ENCODE results near the gene GNL1. TPM values are rescaled to one million over a fixed set of nuclear protein-coding genes. Genes with fewer than 3 reads are reported as not detected.
A peak's percentile ranks its signal among the peaks of the same experiment; 100 is the strongest.
"Not testable (repeated sequence)": the region's sequence is repeated elsewhere in the genome, so short reads cannot be mapped to it uniquely, and the experiment has no call there.

Gene GNL1
- total RNA-seq, 1 experiment from 2014 or later: 101 TPM

GRCh38 chr6:30598912-30599624 lies 42.8 kb upstream of the GNL1 start:
- ChIA-PET CTCF (interaction anchor here (0.7 to 1.3 kb wide), 2 partner anchors 53 to 117 kb away, joined by 3 to 4 read pairs; no protein-coding TSS in a partner anchor), POLR2A (ENCODE audit: low non-redundant PET) (interaction anchor here (0.6 kb wide), 3 partner anchors 29 to 241 kb away, joined by 3 to 5 read pairs (median 4); no protein-coding TSS in a partner anchor)
- no peaks in the 10 kb centered on the region for H3K27me3 ChIP-seq (replicated peaks; ENCODE audit: insufficient read depth, low read depth, low read length, poor library complexity)
- TF ChIP-seq CTCF (conservative IDR thresholded peaks at IDR 0.05; ENCODE audit: low read depth, low read length) (no peak), EZH2 (IDR thresholded peaks at IDR 0.05; ENCODE audit: borderline replicate concordance, low read depth, low read length, poor library complexity, severe bottlenecking) (no peak)
- no TSS peak for BruUV-seq (replicated peaks)
- intact Hi-C loops (cut with micrococcal nuclease; ENCODE audit: unreplicated experiment): loop anchor here (5.0 kb wide), 1 partner anchor 57 kb away; no protein-coding TSS in a partner anchor
- H3K27ac ChIP-seq (ENCODE audit: low read depth, low read length, poor library complexity, severe bottlenecking): no peak overlapping the region
- DNase-seq (ENCODE audit: low spot score): no peak
- peaks cover 52% of the 10 kb centered on the region for H3K36me3 ChIP-seq (ENCODE audit: insufficient read depth, low read length, poor library complexity, severe bottlenecking)
- no peak overlapping the region for H3K4me3 ChIP-seq (ENCODE audit: low read depth, low read length, poor library complexity, severe bottlenecking)
- no peaks in the 10 kb centered on the region for H3K4me1 ChIP-seq (ENCODE audit: insufficient read depth, low read length, poor library complexity, severe bottlenecking)
- no peaks in the 10 kb centered on the region for H3K9me3 ChIP-seq (ENCODE audit: low read depth, low read length, poor library complexity, severe bottlenecking)

- TF ChIP-seq CTCF (conservative IDR thresholded peaks at IDR 0.05; ENCODE audit: low read depth, low read length): peak; percentile 81
- peaks cover 44% of the 10 kb centered on the region for H3K36me3 ChIP-seq (ENCODE audit: insufficient read depth, low read length, poor library complexity, severe bottlenecking)
- peak; percentile 88 for DNase-seq (ENCODE audit: low spot score)
- intact Hi-C loops (cut with micrococcal nuclease; ENCODE audit: unreplicated experiment): loop anchor here (1.0 to 5.0 kb wide), 2 partner anchors 55 to 114 kb away; no protein-coding TSS in a partner anchor
- not testable (repeated sequence) for H3K4me1 ChIP-seq (ENCODE audit: insufficient read depth, low read length, poor library complexity, severe bottlenecking); H3K27me3 ChIP-seq (replicated peaks; ENCODE audit: insufficient read depth, low read depth, low read length, poor library complexity); H3K27ac ChIP-seq (ENCODE audit: low read depth, low read length, poor library complexity, severe bottlenecking); BruUV-seq (replicated peaks); H3K4me3 ChIP-seq (ENCODE audit: low read depth, low read length, poor library complexity, severe bottlenecking); H3K9me3 ChIP-seq (ENCODE audit: low read depth, low read length, poor library complexity, severe bottlenecking)
- ChIA-PET POLR2A (ENCODE audit: low non-redundant PET) (interaction anchor here (0.6 to 0.7 kb wide), 2 partner anchors 55 to 107 kb away, joined by 3 to 28 read pairs; no protein-coding TSS in a partner anchor), CTCF (interaction anchor here (0.7 to 2.0 kb wide), 3 partner anchors 23 to 490 kb away, joined by 4 to 13 read pairs (median 8); no protein-coding TSS in a partner anchor)
These were observed 41.2 kb upstream of the GNL1 start for GRCh38 chr6:30597315-30598144.

- Histone ChIP-seq H3K9me3 (ENCODE audit: low read depth, low read length, poor library complexity, severe bottlenecking) (no peaks in the 10 kb centered on the region), H3K4me3 (ENCODE audit: low read depth, low read length, poor library complexity, severe bottlenecking) (no peak overlapping the region), H3K27ac (ENCODE audit: low read depth, low read length, poor library complexity, severe bottlenecking) (no peak overlapping the region), H3K36me3 (ENCODE audit: insufficient read depth, low read length, poor library complexity, severe bottlenecking) (peaks cover 58% of the 10 kb centered on the region), H3K27me3 (replicated peaks; ENCODE audit: insufficient read depth, low read depth, low read length, poor library complexity) (no peaks in the 10 kb centered on the region), H3K4me1 (ENCODE audit: insufficient read depth, low read length, poor library complexity, severe bottlenecking) (no peaks in the 10 kb centered on the region)
- CTCF ChIA-PET: interaction anchor here (0.6 to 0.8 kb wide), 2 partner anchors 48 to 108 kb away, joined by 3 to 4 read pairs; no protein-coding TSS in a partner anchor
- intact Hi-C loops (cut with micrococcal nuclease; ENCODE audit: unreplicated experiment): no loop called here
- no peak for TF ChIP-seq EZH2 (IDR thresholded peaks at IDR 0.05; ENCODE audit: borderline replicate concordance, low read depth, low read length, poor library complexity, severe bottlenecking)
- no peak for TF ChIP-seq CTCF (conservative IDR thresholded peaks at IDR 0.05; ENCODE audit: low read depth, low read length)
- no TSS peak for BruUV-seq (replicated peaks)
- POLR2A ChIA-PET (ENCODE audit: low non-redundant PET): no interaction called here
- no peak for DNase-seq (ENCODE audit: low spot score)
These were observed 36.0 kb upstream of the GNL1 start for GRCh38 chr6:30592287-30592686.

Measured in A673 (cell line).